Urinary bladder (tissue), 4 donors: ENCODE data around the gene ALOX15. TPM values are rescaled to one million over a fixed set of nuclear protein-coding genes. Genes with fewer than 3 reads are reported as not detected.
A peak's percentile ranks its signal among the peaks of the same experiment; 100 is the strongest.
"Not testable (repeated sequence)": the region's sequence is repeated elsewhere in the genome, so short reads cannot be mapped to it uniquely, and the experiment has no call there.

Experiments used
- DNase-seq: peaks from one replicate; pipeline ENCODE4 v3.0.0-alpha.2; 2015; ENCODE audit errors: extremely low spot score
- H3K27ac ChIP-seq: one replicate; pipeline ENCODE4 v1.5.1; 2013; ENCODE audit warnings: low read depth, mild to moderate bottlenecking, moderate library complexity
- H3K36me3 ChIP-seq: one replicate; pipeline ENCODE4 v1.6.1; 2013; ENCODE audit warnings: mild to moderate bottlenecking, moderate library complexity; ENCODE audit not compliant: insufficient read depth
- H3K4me1 ChIP-seq: one replicate; pipeline ENCODE4 v1.6.1; 2013; ENCODE audit warnings: mild to moderate bottlenecking, moderate library complexity; ENCODE audit not compliant: insufficient read depth
- H3K4me3 ChIP-seq: one replicate; pipeline ENCODE4 v1.5.1; 2013; ENCODE audit warnings: low read depth, low read length
- WGBS: extraction: QIAGEN DNeasy Blood & Tissue Kit; methylation state at CpG from one replicate; pipeline ENCODE4 v1.1.7; 2013; 5-methylcytosine and 5-hydroxymethylcytosine counted together
- polyA plus RNA-seq: library from polyadenylated mRNA; stranded (reverse); fragments of 200-250 nt; gene quantifications from one replicate; pipeline ENCODE4 v1.2.3, GENCODE V29; 2013
- total RNA-seq: library from RNA; depleted of rRNA; stranded (reverse); fragments of >200 nt; gene quantifications from one replicate; pipeline ENCODE4 v1.2.3, GENCODE V29; 2014
- donor health status: healthy with polysubstance abuse.
- donor health status: healthy.

ALOX15 gene
- total and polyA plus RNA-seq, 2 donors = 0.06 to 2.6 TPM

GRCh38 chr17:4622375-4622774 lies 19.1 kb downstream of the ALOX15 start:
- DNase-seq = no peak
- Histone ChIP-seq H3K4me1 (no peaks in the 10 kb centered on the region), H3K27ac (no peak overlapping the region), H3K36me3 (no peaks in the 10 kb centered on the region), H3K4me3 (no peak overlapping the region)
- WGBS = 98% methylated on average over 1 of the region's 1 CpG

- no peaks in the 10 kb centered on the region for H3K36me3 ChIP-seq
- WGBS = 91% methylated on average over 4 of the region's 4 CpGs
- DNase-seq = no peak
- no peaks in the 10 kb centered on the region for H3K4me1 ChIP-seq
- no peak overlapping the region for H3K4me3 ChIP-seq
- no peak overlapping the region for H3K27ac ChIP-seq
Observed at GRCh38 chr17:4620531-4621101, 20.9 kb downstream of the ALOX15 start.

GRCh38 chr17:4617590-4618351 lies 23.7 kb downstream of the ALOX15 start:
- H3K4me1 ChIP-seq = no peaks in the 10 kb centered on the region
- no peak for DNase-seq
- WGBS = 60% methylated on average over 15 of the region's 15 CpGs
- no peak overlapping the region for H3K27ac ChIP-seq
- no peak overlapping the region for H3K4me3 ChIP-seq
- no peaks in the 10 kb centered on the region for H3K36me3 ChIP-seq

- Histone ChIP-seq H3K36me3 (no peaks in the 10 kb centered on the region), H3K4me3 (no peak overlapping the region), H3K27ac (no peak overlapping the region), H3K4me1 (no peaks in the 10 kb centered on the region)
- DNase-seq = no peak
- WGBS = 89% methylated on average over 17 of the region's 17 CpGs
Observed at GRCh38 chr17:4617090-4617489, 24.4 kb downstream of the ALOX15 start.

GRCh38 chr17:4616476-4616875 lies 25.0 kb downstream of the ALOX15 start:
- Histone ChIP-seq H3K36me3 (no peaks in the 10 kb centered on the region), H3K4me3 (no peak overlapping the region), H3K4me1 (no peaks in the 10 kb centered on the region), H3K27ac (no peak overlapping the region)
- 79% methylated on average over 9 of the region's 9 CpGs for WGBS
- no peak for DNase-seq

- no peak for DNase-seq
- Histone ChIP-seq H3K27ac (no peak overlapping the region), H3K4me1 (no peaks in the 10 kb centered on the region), H3K36me3 (no peaks in the 10 kb centered on the region), H3K4me3 (no peak overlapping the region)
- WGBS = 79% methylated on average over 6 of the region's 6 CpGs
Observed at GRCh38 chr17:4610656-4611055, 30.8 kb downstream of the ALOX15 start.

GRCh38 chr17:4610162-4610561 lies 31.3 kb downstream of the ALOX15 start:
- Histone ChIP-seq H3K4me1 (no peaks in the 10 kb centered on the region), H3K27ac (no peak overlapping the region)
- WGBS = 87% methylated on average over 5 of the region's 5 CpGs

GRCh38 chr17:4609761-4610160 lies 31.7 kb downstream of the ALOX15 start:
- H3K4me1 ChIP-seq = no peaks in the 10 kb centered on the region
- no peak for DNase-seq
- H3K4me3 ChIP-seq = no peak overlapping the region
- WGBS = 92% methylated on average over 7 of the region's 7 CpGs
- no peak overlapping the region for H3K27ac ChIP-seq
- H3K36me3 ChIP-seq = no peaks in the 10 kb centered on the region

More at GRCh38 chr17:4610162-4610561, 31.3 kb downstream of the ALOX15 start:
- no peak for DNase-seq
- Histone ChIP-seq H3K4me3 (no peak overlapping the region), H3K36me3 (no peaks in the 10 kb centered on the region)

GRCh38 chr17:4607773-4608187 lies 33.7 kb downstream of the ALOX15 start:
- Histone ChIP-seq H3K4me1 (no peaks in the 10 kb centered on the region), H3K27ac (no peak overlapping the region), H3K36me3 (no peaks in the 10 kb centered on the region), H3K4me3 (no peak overlapping the region)
- DNase-seq = peak; percentile 68
- WGBS = 11% methylated on average over 9 of the region's 9 CpGs

GRCh38 chr17:4607261-4607741 lies 34.2 kb downstream of the ALOX15 start:
- Histone ChIP-seq H3K4me3 (no peak overlapping the region), H3K27ac (no peak overlapping the region), H3K4me1 (no peaks in the 10 kb centered on the region), H3K36me3 (no peaks in the 10 kb centered on the region)
- no peak for DNase-seq
- WGBS = 67% methylated on average over 25 of the region's 25 CpGs

- DNase-seq = no peak
- Histone ChIP-seq H3K4me1 (no peaks in the 10 kb centered on the region), H3K4me3 (no peak overlapping the region), H3K36me3 (no peaks in the 10 kb centered on the region), H3K27ac (no peak overlapping the region)
- 77% methylated on average over 12 of the region's 12 CpGs for WGBS
Observed at GRCh38 chr17:4605826-4606225, 35.7 kb downstream of the ALOX15 start.

- H3K27ac ChIP-seq, H3K4me3 ChIP-seq, H3K4me1 ChIP-seq, DNase-seq, H3K36me3 ChIP-seq: not testable (repeated sequence)
- WGBS = 70% methylated on average over 11 of the region's 11 CpGs
Observed at GRCh38 chr17:4604736-4605135, 36.7 kb downstream of the ALOX15 start.

- Histone ChIP-seq H3K27ac (no peak overlapping the region), H3K4me1 (no peaks in the 10 kb centered on the region), H3K36me3 (no peaks in the 10 kb centered on the region), H3K4me3 (no peak overlapping the region)
- peak; percentile 67 for DNase-seq
- 48% methylated on average over 18 of the region's 18 CpGs for WGBS
Observed at GRCh38 chr17:4604111-4604644, 37.3 kb downstream of the ALOX15 start.

- no peak for DNase-seq
- H3K36me3 ChIP-seq = no peaks in the 10 kb centered on the region
- H3K27ac ChIP-seq = no peak overlapping the region
- no peaks in the 10 kb centered on the region for H3K4me1 ChIP-seq
- H3K4me3 ChIP-seq = no peak overlapping the region
- 88% methylated on average over 5 of the region's 5 CpGs for WGBS
Observed at GRCh38 chr17:4602041-4602440, 39.4 kb downstream of the ALOX15 start.
